HepG2 (cell line): ENCODE data around the gene NKD1. TPM values are rescaled to one million over a fixed set of nuclear protein-coding genes. Genes with fewer than 3 reads are reported as not detected.

Experiments used
- ATAC-seq: fragments of 200-7000 bp; cut with Tn5 transposase; 3 replicates; pipeline ENCODE4 v1.9.1; 2020; ENCODE audit warnings: mild to moderate bottlenecking, moderate library complexity
- BruUV-seq: library from RNA; stranded (reverse); fragments of 400-500 nt; replicated peaks from 2 replicates; lab custom pipeline; 2021; lab: Mats Ljungman, UMichigan
- CTCF ChIA-PET: fragments of 300-600 bp; formaldehyde crosslinking; extraction: SDS; loops from one replicate; lab custom pipeline; 2021; ENCODE audit warnings: low total read pairs, inconsistent platforms, low intra/inter-chr PET ratio; lab: Yijun Ruan, JAX
- POLR2A ChIA-PET: fragments of 350-600 bp; sonication (Branson Sonifier 250); formaldehyde crosslinking; loops from one replicate; lab custom pipeline; 2020; ENCODE audit warnings: antibody characterized with exemption, inconsistent platforms; lab: Yijun Ruan, JAX
- DNase-seq: peaks from one replicate; pipeline ENCODE4 v3.0.0-alpha.2; 2015; ENCODE audit warnings: low spot score
- FAIRE-seq: peaks from 3 replicates; lab custom pipeline; 2011; peaks lifted over from hg19 to GRCh38; lab: Jason Lieb, UNC
- H2AFZ ChIP-seq: one replicate; pipeline ENCODE4 v1.6.1; 2011; ENCODE audit warnings: low read length, inconsistent platforms
- H3K27ac ChIP-seq: fragments of 300-600 bp; 3 replicates; pipeline ENCODE4 v1.8.0; 2011; ENCODE audit warnings: mixed run types, mild to moderate bottlenecking, mixed read lengths, low read length, inconsistent platforms; ENCODE audit not compliant: insufficient read depth; ENCODE audit errors: extremely low read length
- H3K27me3 ChIP-seq, 2 experiments: fragments of 200-600 bp in 1 of 2; 2 replicates in 1 of 2; 3 replicates in 1 of 2; pipeline versions ENCODE4 v1.6.0 to v1.8.0; 2011; ENCODE audit warnings: low read length in 2 of 2, mild to moderate bottlenecking in 2 of 2, moderate library complexity in 2 of 2, inconsistent platforms in 1 of 2; ENCODE audit not compliant: insufficient read depth in 2 of 2, control insufficient read depth in 1 of 2
- H3K36me3 ChIP-seq, 2 experiments: fragments of 200-600 bp in 1 of 2; replicated peaks in 1 of 2; 2 replicates in 1 of 2; 3 replicates in 1 of 2; pipeline versions ENCODE4 v1.5.1 to v1.8.0; 2011; ENCODE audit warnings: low read length in 2 of 2, inconsistent platforms in 1 of 2; ENCODE audit not compliant: insufficient read depth in 2 of 2, control insufficient read depth in 1 of 2
- H3K4me1 ChIP-seq: 2 replicates; pipeline ENCODE4 v1.5.1; 2012; ENCODE audit warnings: low read length, inconsistent platforms; ENCODE audit not compliant: insufficient read depth
- H3K4me2 ChIP-seq: 2 replicates; pipeline ENCODE4 v1.6.0; 2011; ENCODE audit warnings: low read depth, low read length, inconsistent platforms
- H3K4me3 ChIP-seq, 3 experiments: fragments of 200-600 bp in 1 of 3; sonication (generic), shearing (Covaris generic) in 1 of 3; replicated peaks in 1 of 3; 2 replicates each; pipeline ENCODE4 v1.5.1; 2011 to 2016; ENCODE audit warnings: low read length in 3 of 3, inconsistent platforms in 2 of 3, low read depth in 2 of 3, mild to moderate bottlenecking in 2 of 3, control low read depth in 1 of 3, mixed read lengths in 1 of 3; ENCODE audit not compliant: insufficient read depth in 1 of 3
- H3K79me2 ChIP-seq: one replicate; pipeline ENCODE4 v1.6.1; 2011; ENCODE audit warnings: low read length, inconsistent platforms; ENCODE audit not compliant: insufficient read depth
- H3K9ac ChIP-seq: 2 replicates; pipeline ENCODE4 v1.6.0; 2011; ENCODE audit warnings: mild to moderate bottlenecking, low read depth, low read length, inconsistent platforms; ENCODE audit not compliant: insufficient read depth
- H3K9me3 ChIP-seq: 2 replicates; pipeline ENCODE4 v1.5.1; 2012; ENCODE audit warnings: mild to moderate bottlenecking, low read length
- H4K20me1 ChIP-seq: 2 replicates; pipeline ENCODE4 v1.6.0; 2011; ENCODE audit warnings: inconsistent platforms, mild to moderate bottlenecking, low read length, moderate library complexity; ENCODE audit not compliant: insufficient read depth
- ADNP ChIP-seq: sonication (generic); formaldehyde crosslinking; IDR thresholded peaks from 2 replicates; pipeline ENCODE4 v1.4.0; 2020; ENCODE audit warnings: missing genetic modification reagents
- ATM ChIP-seq: fragments of 450-650 bp; IDR thresholded peaks from 2 replicates; pipeline ENCODE4 v1.7.1; 2017; ENCODE audit warnings: mild to moderate bottlenecking, borderline replicate concordance
- ATRX ChIP-seq: sonication (generic); formaldehyde crosslinking; IDR thresholded peaks from 2 replicates; pipeline ENCODE4 v1.4.0; 2020; ENCODE audit warnings: missing genetic modification reagents, borderline replicate concordance
- CENPX ChIP-seq: sonication (generic); formaldehyde crosslinking; IDR thresholded peaks from 2 replicates; pipeline ENCODE4 v1.9.0; 2021; ENCODE audit warnings: mild to moderate bottlenecking, missing genetic modification reagents, moderate library complexity
- CREM ChIP-seq, 2 experiments: sonication (generic) in 1 of 2; formaldehyde crosslinking in 1 of 2; IDR thresholded peaks; 2 replicates each; pipeline versions ENCODE4 v1.4.0 to v1.6.1; 2016 to 2020; ENCODE audit warnings: antibody characterized with exemption in 1 of 2, mild to moderate bottlenecking in 1 of 2, missing genetic modification reagents in 1 of 2
- KLF13 ChIP-seq: sonication (generic); formaldehyde crosslinking; IDR thresholded peaks from 2 replicates; pipeline ENCODE4 v1.4.0; 2020; ENCODE audit warnings: mild to moderate bottlenecking, missing genetic modification reagents
- PLRG1 ChIP-seq: fragments of 450-650 bp; conservative IDR thresholded peaks from 2 replicates; pipeline ENCODE4 v1.6.1; 2016
- TAF1 ChIP-seq: sonication (generic); formaldehyde crosslinking; IDR thresholded peaks from 2 replicates; pipeline ENCODE4 v1.4.0; 2020; ENCODE audit warnings: missing genetic modification reagents
- ZNF326 ChIP-seq: sonication (generic); formaldehyde crosslinking; IDR thresholded peaks from 2 replicates; pipeline ENCODE4 v1.4.0; 2020; ENCODE audit warnings: missing genetic modification reagents, borderline replicate concordance
- ZNF83 ChIP-seq: sonication (generic); formaldehyde crosslinking; IDR thresholded peaks from 2 replicates; pipeline ENCODE4 v1.4.0; 2020; ENCODE audit warnings: missing genetic modification reagents, mild to moderate bottlenecking, borderline replicate concordance
- WGBS: methylation state at CpG from one replicate; pipeline ENCODE4 v1.1.6; 2017; ENCODE audit warnings: low lambda C conversion rate; 5-methylcytosine and 5-hydroxymethylcytosine counted together
- in situ Hi-C: cut with HindIII; loops from 2 replicates; pipeline ENCODE4 v1.10.0; 2017; ENCODE audit warnings: low pct_unique_long_range_greater_than_20kb; ENCODE audit not compliant: extremely low pct_ligation_motif_present
- intact Hi-C: fragments of 100-400 bp; cut with micrococcal nuclease; formaldehyde crosslinking; loops from one replicate; pipeline ENCODE4 v1.10.0; 2022; ENCODE audit not compliant: unreplicated experiment
- polyA plus RNA-seq, 8 experiments: library from polyadenylated mRNA; depleted of rRNA in 3 of 8; stranded (reverse) in 7 of 8; unstranded in 1 of 8; fragments of >200 nt; fragmentation: Illumina TruSeq in 4 of 8; extraction: Trizol in 4 of 8; gene quantifications; 2 replicates each; pipeline versions ENCODE4 v1.2.1 to v1.2.3, GENCODE V29; 2011 to 2016; ENCODE audit warnings: low read depth in 4 of 8, missing spikeins in 1 of 8, mixed read lengths in 1 of 8; ENCODE audit not compliant: insufficient read depth in 1 of 8
- total RNA-seq, 5 experiments: library from RNA; depleted of rRNA; stranded (reverse); fragments of >200 nt; fragmentation: Illumina TruSeq; extraction: Trizol; gene quantifications; 2 replicates each; pipeline ENCODE4 v1.2.3, GENCODE V29; 2016; ENCODE audit warnings: low read depth in 1 of 5
- TF ChIP-seq, protein P1 (sequence below), 2 experiments: sonication (generic) in 1 of 2; formaldehyde crosslinking in 1 of 2; IDR thresholded peaks; 2 replicates each; pipeline versions ENCODE4 v1.5.1 to v1.6.1; 2011 to 2020; ENCODE audit warnings: borderline replicate concordance in 1 of 2, low read depth in 1 of 2, low read length in 1 of 2, mild to moderate bottlenecking in 1 of 2, missing genetic modification reagents in 1 of 2, moderate library complexity in 1 of 2
- TF ChIP-seq, protein P2 (sequence below), 2 experiments: sonication (generic) in 1 of 2; formaldehyde crosslinking in 1 of 2; IDR thresholded peaks; 2 replicates each; pipeline versions ENCODE4 v1.4.0 to v1.6.1; 2016 to 2020; ENCODE audit warnings: borderline replicate concordance in 1 of 2, low read depth in 1 of 2, mild to moderate bottlenecking in 1 of 2, missing genetic modification reagents in 1 of 2
- TF ChIP-seq, protein P3 (sequence below): sonication (generic); formaldehyde crosslinking; IDR thresholded peaks from 2 replicates; pipeline ENCODE4 v1.5.1; 2020; ENCODE audit warnings: missing genetic modification reagents, mild to moderate bottlenecking, borderline replicate concordance

NKD1 gene
- total and polyA plus RNA-seq, 2 of the 13 experiments (the other 11 are each of a cell fraction or from before 2014, with no cell fraction given) = 70.4 to 121 TPM

DNA sequence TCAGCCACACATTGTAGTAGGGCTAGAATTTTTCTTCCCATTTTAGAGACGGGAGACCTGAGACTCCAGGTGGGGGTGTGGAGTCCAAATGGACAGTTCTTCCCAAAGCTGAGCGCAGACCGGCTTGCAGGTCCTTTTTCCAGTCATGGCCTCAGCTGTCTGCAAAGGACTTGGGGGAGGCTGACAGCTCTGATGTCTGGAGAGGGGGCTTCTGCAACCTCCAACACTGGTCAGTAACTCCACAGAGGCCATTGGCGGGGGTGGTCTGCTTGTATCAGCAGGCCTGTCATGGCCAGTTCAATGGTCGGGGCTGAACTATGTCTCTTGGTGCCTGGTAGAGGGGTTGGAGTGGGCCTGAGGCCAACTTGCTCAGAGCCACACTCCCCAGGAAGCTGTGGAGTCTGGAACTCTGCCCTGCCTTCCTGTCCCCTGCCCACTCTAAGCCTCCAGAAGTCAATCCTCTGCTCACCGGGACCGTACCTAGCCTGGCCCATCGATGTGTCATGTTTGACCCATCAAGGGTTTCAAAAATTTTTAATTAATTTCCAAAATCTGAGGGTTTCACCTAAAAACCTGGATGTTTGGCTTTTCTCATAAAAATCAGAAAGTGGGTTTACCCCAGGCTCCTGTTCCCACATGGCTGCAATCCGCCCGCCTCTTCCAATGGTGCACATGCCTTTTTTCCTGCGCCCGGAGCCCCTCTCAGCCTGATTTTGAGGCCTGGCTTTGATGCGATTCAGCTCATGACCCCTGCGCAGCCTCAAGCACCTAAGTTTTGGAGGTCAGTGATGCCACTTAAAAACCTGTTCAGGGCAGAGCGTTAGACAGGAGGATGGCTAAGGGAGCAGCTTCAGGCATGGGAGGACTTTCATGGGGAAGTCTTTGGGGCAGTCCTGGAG is 93.0 kb downstream of the NKD1 start:
- intact Hi-C loops = no loop called here
- TF ChIP-seq PLRG1 = no peak
- TF ChIP-seq, protein P1, sequence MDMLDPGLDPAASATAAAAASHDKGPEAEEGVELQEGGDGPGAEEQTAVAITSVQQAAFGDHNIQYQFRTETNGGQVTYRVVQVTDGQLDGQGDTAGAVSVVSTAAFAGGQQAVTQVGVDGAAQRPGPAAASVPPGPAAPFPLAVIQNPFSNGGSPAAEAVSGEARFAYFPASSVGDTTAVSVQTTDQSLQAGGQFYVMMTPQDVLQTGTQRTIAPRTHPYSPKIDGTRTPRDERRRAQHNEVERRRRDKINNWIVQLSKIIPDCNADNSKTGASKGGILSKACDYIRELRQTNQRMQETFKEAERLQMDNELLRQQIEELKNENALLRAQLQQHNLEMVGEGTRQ (IDR thresholded peaks at IDR 0.05; ENCODE audit: low read depth, low read length) = no peak
- TF ChIP-seq, protein P1 (CRISPR knock-in tag; IDR thresholded peaks at IDR 0.05; ENCODE audit: borderline replicate concordance) = no peak
- TF ChIP-seq, protein P2, sequence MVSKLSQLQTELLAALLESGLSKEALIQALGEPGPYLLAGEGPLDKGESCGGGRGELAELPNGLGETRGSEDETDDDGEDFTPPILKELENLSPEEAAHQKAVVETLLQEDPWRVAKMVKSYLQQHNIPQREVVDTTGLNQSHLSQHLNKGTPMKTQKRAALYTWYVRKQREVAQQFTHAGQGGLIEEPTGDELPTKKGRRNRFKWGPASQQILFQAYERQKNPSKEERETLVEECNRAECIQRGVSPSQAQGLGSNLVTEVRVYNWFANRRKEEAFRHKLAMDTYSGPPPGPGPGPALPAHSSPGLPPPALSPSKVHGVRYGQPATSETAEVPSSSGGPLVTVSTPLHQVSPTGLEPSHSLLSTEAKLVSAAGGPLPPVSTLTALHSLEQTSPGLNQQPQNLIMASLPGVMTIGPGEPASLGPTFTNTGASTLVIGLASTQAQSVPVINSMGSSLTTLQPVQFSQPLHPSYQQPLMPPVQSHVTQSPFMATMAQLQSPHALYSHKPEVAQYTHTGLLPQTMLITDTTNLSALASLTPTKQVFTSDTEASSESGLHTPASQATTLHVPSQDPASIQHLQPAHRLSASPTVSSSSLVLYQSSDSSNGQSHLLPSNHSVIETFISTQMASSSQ (IDR thresholded peaks at IDR 0.05; ENCODE audit: low read depth) = no peak
- TF ChIP-seq, protein P2 (CRISPR knock-in tag; IDR thresholded peaks at IDR 0.05; ENCODE audit: borderline replicate concordance) = no peak
- no peak for TF ChIP-seq CENPX (CRISPR knock-in tag)
- TF ChIP-seq TAF1 (CRISPR knock-in tag) = no peak
- no peak for TF ChIP-seq KLF13 (CRISPR knock-in tag)
- no peak for TF ChIP-seq ATRX (CRISPR knock-in tag)
- TF ChIP-seq, protein P3, sequence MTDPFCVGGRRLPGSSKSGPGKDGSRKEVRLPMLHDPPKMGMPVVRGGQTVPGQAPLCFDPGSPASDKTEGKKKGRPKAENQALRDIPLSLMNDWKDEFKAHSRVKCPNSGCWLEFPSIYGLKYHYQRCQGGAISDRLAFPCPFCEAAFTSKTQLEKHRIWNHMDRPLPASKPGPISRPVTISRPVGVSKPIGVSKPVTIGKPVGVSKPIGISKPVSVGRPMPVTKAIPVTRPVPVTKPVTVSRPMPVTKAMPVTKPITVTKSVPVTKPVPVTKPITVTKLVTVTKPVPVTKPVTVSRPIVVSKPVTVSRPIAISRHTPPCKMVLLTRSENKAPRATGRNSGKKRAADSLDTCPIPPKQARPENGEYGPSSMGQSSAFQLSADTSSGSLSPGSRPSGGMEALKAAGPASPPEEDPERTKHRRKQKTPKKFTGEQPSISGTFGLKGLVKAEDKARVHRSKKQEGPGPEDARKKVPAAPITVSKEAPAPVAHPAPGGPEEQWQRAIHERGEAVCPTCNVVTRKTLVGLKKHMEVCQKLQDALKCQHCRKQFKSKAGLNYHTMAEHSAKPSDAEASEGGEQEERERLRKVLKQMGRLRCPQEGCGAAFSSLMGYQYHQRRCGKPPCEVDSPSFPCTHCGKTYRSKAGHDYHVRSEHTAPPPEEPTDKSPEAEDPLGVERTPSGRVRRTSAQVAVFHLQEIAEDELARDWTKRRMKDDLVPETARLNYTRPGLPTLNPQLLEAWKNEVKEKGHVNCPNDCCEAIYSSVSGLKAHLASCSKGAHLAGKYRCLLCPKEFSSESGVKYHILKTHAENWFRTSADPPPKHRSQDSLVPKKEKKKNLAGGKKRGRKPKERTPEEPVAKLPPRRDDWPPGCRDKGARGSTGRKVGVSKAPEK (CRISPR knock-in tag) = no peak
- no peak for TF ChIP-seq CREM (IDR thresholded peaks at IDR 0.05)
- TF ChIP-seq CREM (CRISPR knock-in tag; IDR thresholded peaks at IDR 0.05) = no peak
- TF ChIP-seq ZNF83 (CRISPR knock-in tag) = no peak
- TF ChIP-seq ZNF326 (CRISPR knock-in tag) = 0 out of 2 replicates have a peak, but pooled peaks have one; percentile 47
- TF ChIP-seq ATM = no peak
- no peak for TF ChIP-seq ADNP

More for the DNA sequence above, 93.0 kb downstream of the NKD1 start:
- no TSS peak for BruUV-seq
- no peaks in the 10 kb centered on the region for H3K9me3 ChIP-seq
- no peaks in the 10 kb centered on the region for H3K79me2 ChIP-seq
- CTCF ChIA-PET = no interaction called here
- POLR2A ChIA-PET = no interaction called here
- no peaks in the 10 kb centered on the region for H3K36me3 ChIP-seq
- no peak overlapping the region for H3K27ac ChIP-seq
- FAIRE-seq (no peak), ATAC-seq (peak; percentile 7), DNase-seq (no peak)
- no peak overlapping the region for H3K4me3 ChIP-seq
- no peak overlapping the region for H3K9ac ChIP-seq
- H4K20me1 ChIP-seq = peaks cover 10% of the 10 kb centered on the region; the same call in 1 of the 2 replicates
- 92% methylated on average over 15 of the region's 15 CpGs for WGBS
- peaks cover 15% of the 10 kb centered on the region for H3K4me1 ChIP-seq
- H3K27me3 ChIP-seq = no peaks in the 10 kb centered on the region
- no peak overlapping the region for H3K4me2 ChIP-seq
- in situ Hi-C loops = no loop called here
- no peak overlapping the region for H2AFZ ChIP-seq
